Panc1 (cell line): ENCODE results near the gene SPATS2L. TPM values are rescaled to one million over a fixed set of nuclear protein-coding genes. Genes with fewer than 3 reads are reported as not detected.

Source experiments
- ATAC-seq: fragments of 200-7000 bp; cut with Tn5 transposase; 2 replicates; pipeline ENCODE4 v1.9.1; 2020; ENCODE audit warnings: mild to moderate bottlenecking, moderate library complexity
- BruUV-seq: library from RNA; stranded (reverse); fragments of 400-500 nt; replicated peaks from 2 replicates; lab custom pipeline; 2021; lab: Mats Ljungman, UMichigan
- CTCF ChIA-PET: fragments of 300-600 bp; sonication (Branson Sonifier 250); formaldehyde crosslinking; loops from one replicate; lab custom pipeline; 2022; ENCODE audit warnings: antibody characterized with exemption; lab: Charles Lee
- POLR2A ChIA-PET: fragments of 300-600 bp; sonication (Branson Sonifier 250); formaldehyde crosslinking; loops from one replicate; lab custom pipeline; 2022; ENCODE audit warnings: antibody characterized with exemption; lab: Charles Lee
- DNase-seq: peaks from one replicate; pipeline ENCODE4 v3.0.0-alpha.2; 2010; ENCODE audit warnings: low read depth, low spot score
- H3K27ac ChIP-seq: 2 replicates; pipeline ENCODE4 v1.5.1; 2011; ENCODE audit warnings: mild to moderate bottlenecking, low read length, inconsistent platforms
- H3K27me3 ChIP-seq: fragments of 200-500 bp; sonication (Bioruptor generic); 2 replicates; pipeline ENCODE4 v1.6.0; 2014; ENCODE audit warnings: low read length, inconsistent platforms; ENCODE audit not compliant: control insufficient read depth, insufficient read depth
- H3K36me3 ChIP-seq: fragments of 200-500 bp; sonication (Bioruptor generic); 2 replicates; pipeline ENCODE4 v1.5.1; 2014; ENCODE audit warnings: inconsistent platforms, mild to moderate bottlenecking, low read length, moderate library complexity; ENCODE audit not compliant: control insufficient read depth, insufficient read depth
- H3K4me1 ChIP-seq: 2 replicates; pipeline ENCODE4 v1.5.1; 2011; ENCODE audit warnings: inconsistent platforms, mild to moderate bottlenecking, low read length, moderate library complexity; ENCODE audit not compliant: control insufficient read depth, insufficient read depth
- H3K4me3 ChIP-seq, 2 experiments: 2 replicates each; pipeline ENCODE4 v1.5.1; 2011 to 2012; ENCODE audit warnings: low read depth in 2 of 2, low read length in 2 of 2, mild to moderate bottlenecking in 2 of 2, inconsistent platforms in 1 of 2, moderate library complexity in 1 of 2
- H3K9me3 ChIP-seq: fragments of 200-500 bp; sonication (Bioruptor generic); 2 replicates; pipeline ENCODE4 v1.5.1; 2014; ENCODE audit warnings: low read depth, mild to moderate bottlenecking, inconsistent platforms, low read length, moderate library complexity; ENCODE audit not compliant: control insufficient read depth, insufficient read depth
- POLR2AphosphoS5 ChIP-seq: IDR thresholded peaks from 2 replicates; pipeline ENCODE4 v1.6.1; 2012; ENCODE audit warnings: mild to moderate bottlenecking, low read depth, low read length, moderate library complexity
- SIN3A ChIP-seq: IDR thresholded peaks from 2 replicates; pipeline ENCODE4 v1.6.1; 2012; ENCODE audit warnings: low read depth, mild to moderate bottlenecking, low read length, moderate library complexity, borderline replicate concordance; ENCODE audit not compliant: insufficient read depth
- TCF7L2 ChIP-seq: IDR thresholded peaks from 2 replicates; pipeline ENCODE4 v1.6.1; 2011; ENCODE audit warnings: mild to moderate bottlenecking, low read depth, low read length, inconsistent platforms
- in situ Hi-C: cut with HindIII; loops from 2 replicates; pipeline ENCODE4 v1.10.0; 2016; ENCODE audit warnings: low sequenced_read_pairs, low pct_unique_long_range_greater_than_20kb
- intact Hi-C: fragments of 100-400 bp; cut with micrococcal nuclease; formaldehyde crosslinking; loops from one replicate; pipeline ENCODE4 v1.10.0; 2022; ENCODE audit not compliant: unreplicated experiment
- total RNA-seq: library from RNA; stranded (reverse); gene quantifications from one replicate; pipeline ENCODE4 v1.2.1, GENCODE V29; 2021; ENCODE audit not compliant: unreplicated experiment
- TF ChIP-seq, protein P1 (sequence below), 2 experiments: IDR thresholded peaks; 2 replicates each; pipeline ENCODE4 v1.6.1; 2011 to 2012; ENCODE audit warnings: low read depth in 2 of 2, control low read depth in 1 of 2, low read length in 1 of 2, mild to moderate bottlenecking in 1 of 2, moderate library complexity in 1 of 2; ENCODE audit not compliant: insufficient read depth in 1 of 2
- TF ChIP-seq, protein P2 (sequence below): fragments of 450-650 bp; IDR thresholded peaks from 2 replicates; pipeline ENCODE4 v1.5.1; 2017; ENCODE audit warnings: mild to moderate bottlenecking

SPATS2L gene
- total RNA-seq, 1 experiment from 2014 or later: 282 TPM

DNA sequence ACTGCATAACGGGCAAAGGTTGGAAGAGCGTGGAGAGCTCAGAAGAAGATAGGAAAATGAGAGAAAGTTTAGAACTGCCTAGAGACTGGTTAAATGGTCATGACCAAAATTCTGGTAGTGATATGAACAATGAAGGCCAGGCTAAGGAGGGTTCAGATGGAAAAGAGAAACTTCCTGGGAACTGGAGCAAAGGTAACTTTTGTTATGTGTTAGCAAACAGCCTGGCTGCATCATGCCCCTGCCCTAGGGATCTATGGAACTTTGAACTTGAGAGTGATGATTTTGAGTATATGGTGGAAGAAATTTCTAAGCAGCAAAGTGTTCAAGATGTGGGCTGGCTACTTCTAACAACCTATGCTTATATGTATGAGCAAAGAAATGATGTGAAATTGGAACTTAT, 44.4 kb upstream of the SPATS2L start:
- Histone ChIP-seq H3K36me3 (no peaks in the 10 kb centered on the region), H3K27ac (no peak overlapping the region), H3K4me3 (no peak overlapping the region), H3K27me3 (no peaks in the 10 kb centered on the region), H3K4me1 (no peaks in the 10 kb centered on the region), H3K9me3 (no peaks in the 10 kb centered on the region)
- POLR2A ChIA-PET: no interaction called here
- DNase-seq (no peak), ATAC-seq (no peak)
- in situ Hi-C loops: no loop called here
- CTCF ChIA-PET: no interaction called here
- TF ChIP-seq SIN3A (no peak), TCF7L2 (no peak), POLR2AphosphoS5 (no peak)
- TF ChIP-seq, protein P1, sequence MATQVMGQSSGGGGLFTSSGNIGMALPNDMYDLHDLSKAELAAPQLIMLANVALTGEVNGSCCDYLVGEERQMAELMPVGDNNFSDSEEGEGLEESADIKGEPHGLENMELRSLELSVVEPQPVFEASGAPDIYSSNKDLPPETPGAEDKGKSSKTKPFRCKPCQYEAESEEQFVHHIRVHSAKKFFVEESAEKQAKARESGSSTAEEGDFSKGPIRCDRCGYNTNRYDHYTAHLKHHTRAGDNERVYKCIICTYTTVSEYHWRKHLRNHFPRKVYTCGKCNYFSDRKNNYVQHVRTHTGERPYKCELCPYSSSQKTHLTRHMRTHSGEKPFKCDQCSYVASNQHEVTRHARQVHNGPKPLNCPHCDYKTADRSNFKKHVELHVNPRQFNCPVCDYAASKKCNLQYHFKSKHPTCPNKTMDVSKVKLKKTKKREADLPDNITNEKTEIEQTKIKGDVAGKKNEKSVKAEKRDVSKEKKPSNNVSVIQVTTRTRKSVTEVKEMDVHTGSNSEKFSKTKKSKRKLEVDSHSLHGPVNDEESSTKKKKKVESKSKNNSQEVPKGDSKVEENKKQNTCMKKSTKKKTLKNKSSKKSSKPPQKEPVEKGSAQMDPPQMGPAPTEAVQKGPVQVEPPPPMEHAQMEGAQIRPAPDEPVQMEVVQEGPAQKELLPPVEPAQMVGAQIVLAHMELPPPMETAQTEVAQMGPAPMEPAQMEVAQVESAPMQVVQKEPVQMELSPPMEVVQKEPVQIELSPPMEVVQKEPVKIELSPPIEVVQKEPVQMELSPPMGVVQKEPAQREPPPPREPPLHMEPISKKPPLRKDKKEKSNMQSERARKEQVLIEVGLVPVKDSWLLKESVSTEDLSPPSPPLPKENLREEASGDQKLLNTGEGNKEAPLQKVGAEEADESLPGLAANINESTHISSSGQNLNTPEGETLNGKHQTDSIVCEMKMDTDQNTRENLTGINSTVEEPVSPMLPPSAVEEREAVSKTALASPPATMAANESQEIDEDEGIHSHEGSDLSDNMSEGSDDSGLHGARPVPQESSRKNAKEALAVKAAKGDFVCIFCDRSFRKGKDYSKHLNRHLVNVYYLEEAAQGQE (IDR thresholded peaks at IDR 0.05; ENCODE audit: insufficient read depth in 1 of 2, low read depth in 2 of 2, low read length in 1 of 2): no peak
- TF ChIP-seq, protein P2, sequence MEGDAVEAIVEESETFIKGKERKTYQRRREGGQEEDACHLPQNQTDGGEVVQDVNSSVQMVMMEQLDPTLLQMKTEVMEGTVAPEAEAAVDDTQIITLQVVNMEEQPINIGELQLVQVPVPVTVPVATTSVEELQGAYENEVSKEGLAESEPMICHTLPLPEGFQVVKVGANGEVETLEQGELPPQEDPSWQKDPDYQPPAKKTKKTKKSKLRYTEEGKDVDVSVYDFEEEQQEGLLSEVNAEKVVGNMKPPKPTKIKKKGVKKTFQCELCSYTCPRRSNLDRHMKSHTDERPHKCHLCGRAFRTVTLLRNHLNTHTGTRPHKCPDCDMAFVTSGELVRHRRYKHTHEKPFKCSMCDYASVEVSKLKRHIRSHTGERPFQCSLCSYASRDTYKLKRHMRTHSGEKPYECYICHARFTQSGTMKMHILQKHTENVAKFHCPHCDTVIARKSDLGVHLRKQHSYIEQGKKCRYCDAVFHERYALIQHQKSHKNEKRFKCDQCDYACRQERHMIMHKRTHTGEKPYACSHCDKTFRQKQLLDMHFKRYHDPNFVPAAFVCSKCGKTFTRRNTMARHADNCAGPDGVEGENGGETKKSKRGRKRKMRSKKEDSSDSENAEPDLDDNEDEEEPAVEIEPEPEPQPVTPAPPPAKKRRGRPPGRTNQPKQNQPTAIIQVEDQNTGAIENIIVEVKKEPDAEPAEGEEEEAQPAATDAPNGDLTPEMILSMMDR: no peak
- intact Hi-C loops: no loop called here
- no TSS peak for BruUV-seq

DNA sequence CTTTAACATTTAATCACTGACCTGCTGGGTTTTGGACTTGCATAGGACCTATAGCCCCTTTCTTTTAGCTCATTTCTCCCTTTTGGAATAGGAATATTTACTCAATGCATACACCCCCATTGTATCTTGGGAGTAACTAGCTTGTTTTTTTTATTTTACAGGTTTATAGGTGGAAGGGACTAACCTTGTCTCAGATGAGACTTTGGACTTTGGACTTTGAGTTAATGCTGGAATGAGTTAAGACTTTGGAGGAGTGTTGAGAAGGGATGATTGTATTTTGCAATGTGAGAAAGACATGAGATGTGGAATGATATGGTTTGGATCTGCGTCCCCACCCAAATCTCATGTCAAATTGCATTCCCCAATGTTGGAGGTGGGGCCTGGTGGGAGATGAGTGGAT, 43.2 kb upstream of the SPATS2L start:
- POLR2A ChIA-PET: no interaction called here
- DNase-seq (no peak), ATAC-seq (no peak)
- CTCF ChIA-PET: no interaction called here
- H3K36me3 ChIP-seq: no peaks in the 10 kb centered on the region
- intact Hi-C loops (no loop called here), in situ Hi-C loops (no loop called here)
- TF ChIP-seq TCF7L2 (no peak), POLR2AphosphoS5 (no peak), SIN3A (no peak)
- TF ChIP-seq, protein P2: no peak
- TF ChIP-seq, protein P1 (IDR thresholded peaks at IDR 0.05; ENCODE audit: insufficient read depth in 1 of 2, low read depth in 2 of 2, low read length in 1 of 2): no peak
- no peaks in the 10 kb centered on the region for H3K9me3 ChIP-seq
- H3K4me1 ChIP-seq: no peaks in the 10 kb centered on the region
- H3K27me3 ChIP-seq: no peaks in the 10 kb centered on the region
- H3K27ac ChIP-seq: no peak overlapping the region
- BruUV-seq: no TSS peak
- no peak overlapping the region for H3K4me3 ChIP-seq
